ENCODE data around the gene STX11.

Gene STX11

GRCh38 chr6:144155529-144155928, 5.2 kb downstream of the STX11 start:
- TF ChIP-seq CTCF (IDR thresholded peaks at IDR 0.05; ENCODE audit: borderline replicate concordance, insufficient read depth, low read depth, low read length) = no peak
- H3K4me3 ChIP-seq (ENCODE audit: low read depth, low read length) = no peak overlapping the region

GRCh38 chr6:144156338-144156737, 6.0 kb downstream of the STX11 start:
- no peak for TF ChIP-seq CTCF (IDR thresholded peaks at IDR 0.05; ENCODE audit: borderline replicate concordance, insufficient read depth, low read depth, low read length)
- no peak overlapping the region for H3K4me3 ChIP-seq (ENCODE audit: low read depth, low read length)

- no peak overlapping the region for H3K4me3 ChIP-seq (ENCODE audit: low read depth, low read length)
- no peak for TF ChIP-seq CTCF (IDR thresholded peaks at IDR 0.05; ENCODE audit: borderline replicate concordance, insufficient read depth, low read depth, low read length)
These were observed 6.7 kb downstream of the STX11 start for GRCh38 chr6:144156991-144157390.

GRCh38 chr6:144158133-144158532, 7.8 kb downstream of the STX11 start:
- no peak overlapping the region for H3K4me3 ChIP-seq (ENCODE audit: low read depth, low read length)
- TF ChIP-seq CTCF (IDR thresholded peaks at IDR 0.05; ENCODE audit: borderline replicate concordance, insufficient read depth, low read depth, low read length) = no peak

GRCh38 chr6:144159223-144159622, 8.9 kb downstream of the STX11 start:
- no peak overlapping the region for H3K4me3 ChIP-seq (ENCODE audit: low read depth, low read length)
- no peak for TF ChIP-seq CTCF (IDR thresholded peaks at IDR 0.05; ENCODE audit: borderline replicate concordance, insufficient read depth, low read depth, low read length)

GRCh38 chr6:144159742-144160141, 9.4 kb downstream of the STX11 start:
- no peak overlapping the region for H3K4me3 ChIP-seq (ENCODE audit: low read depth, low read length)
- TF ChIP-seq CTCF (IDR thresholded peaks at IDR 0.05; ENCODE audit: borderline replicate concordance, insufficient read depth, low read depth, low read length) = no peak

GRCh38 chr6:144160431-144161005, 10.2 kb downstream of the STX11 start:
- TF ChIP-seq CTCF (IDR thresholded peaks at IDR 0.05; ENCODE audit: borderline replicate concordance, insufficient read depth, low read depth, low read length) = no peak
- H3K4me3 ChIP-seq (ENCODE audit: low read depth, low read length) = no peak overlapping the region
